CD4-positive, alpha-beta T cell treated with Interleukin-12 subunit alpha and Interleukin-12 subunit beta, for 1 hour (primary cell): Measurements from ENCODE around the gene CDH23.

Experiments
- DNase-seq: peaks from one replicate; pipeline ENCODE4 v3.0.0-alpha.2; 2020

CDH23 gene

GRCh38 chr10:71606257-71607081 is 209.7 kb downstream of the CDH23 start:
- DNase-seq, result no peak

DNA sequence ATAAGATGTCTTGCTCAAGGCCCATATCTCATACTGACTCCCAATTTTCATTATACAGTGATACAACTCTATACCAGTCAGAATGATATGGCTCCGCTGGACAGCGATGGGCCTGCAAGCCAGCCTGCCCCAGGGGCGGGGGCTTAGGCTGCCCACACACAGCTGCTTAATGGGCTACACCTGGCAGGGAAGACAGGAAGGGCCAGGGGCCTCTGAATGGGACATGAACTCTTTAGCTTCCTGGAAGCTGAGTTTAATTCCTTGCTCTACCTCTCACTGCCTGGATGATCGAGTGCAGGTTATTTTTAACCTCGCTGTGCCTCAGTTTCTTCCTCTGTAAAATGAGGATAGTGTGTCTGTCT is 210.3 kb downstream of the CDH23 start:
- no peak for DNase-seq

DNA sequence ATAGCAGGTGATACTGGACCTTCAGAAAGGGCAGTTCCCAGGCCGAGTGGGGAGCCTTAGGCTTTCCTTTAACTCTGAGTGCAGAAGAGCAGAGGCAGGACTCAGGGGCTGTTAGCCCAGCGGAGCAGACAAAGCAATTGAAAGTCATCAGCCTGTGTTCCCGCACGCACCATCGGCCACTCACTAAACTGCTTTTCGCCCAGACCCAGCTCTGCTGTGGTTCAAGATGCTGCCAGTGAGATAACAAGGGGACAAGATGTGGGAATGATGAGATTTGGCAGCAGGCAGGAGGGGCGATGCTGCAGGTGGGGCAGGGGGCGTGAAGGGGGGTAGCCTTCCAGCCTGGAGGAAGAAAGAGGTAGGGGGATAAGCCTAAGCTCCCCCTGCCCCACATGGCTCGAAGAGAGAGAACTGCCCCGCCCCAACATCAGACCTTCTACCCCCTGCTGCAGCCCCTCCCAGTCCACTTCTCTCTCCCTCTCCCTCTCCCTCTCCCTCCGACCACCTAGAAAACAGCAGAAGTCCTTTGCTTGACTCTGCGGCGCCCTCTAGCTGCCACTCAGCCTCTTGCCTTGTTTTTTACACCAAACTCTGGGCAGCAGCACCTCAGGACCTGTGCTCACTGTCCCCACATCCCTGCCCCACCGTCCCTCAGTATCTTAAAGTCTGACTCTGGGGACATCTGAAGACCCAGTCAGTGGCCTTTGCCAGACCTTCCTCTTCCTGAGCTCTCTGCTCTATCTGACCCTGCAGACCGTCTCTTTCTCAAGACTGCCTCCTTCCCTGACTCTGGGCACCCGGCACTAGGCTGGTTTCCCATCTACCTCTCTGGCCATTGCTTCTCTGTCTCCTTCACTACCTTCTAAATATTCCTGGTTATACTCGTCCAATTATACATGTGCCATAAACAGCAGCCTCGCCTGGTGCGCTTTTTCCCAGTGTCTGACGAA is 212.4 kb downstream of the CDH23 start:
- DNase-seq, result peak; percentile 51

DNA sequence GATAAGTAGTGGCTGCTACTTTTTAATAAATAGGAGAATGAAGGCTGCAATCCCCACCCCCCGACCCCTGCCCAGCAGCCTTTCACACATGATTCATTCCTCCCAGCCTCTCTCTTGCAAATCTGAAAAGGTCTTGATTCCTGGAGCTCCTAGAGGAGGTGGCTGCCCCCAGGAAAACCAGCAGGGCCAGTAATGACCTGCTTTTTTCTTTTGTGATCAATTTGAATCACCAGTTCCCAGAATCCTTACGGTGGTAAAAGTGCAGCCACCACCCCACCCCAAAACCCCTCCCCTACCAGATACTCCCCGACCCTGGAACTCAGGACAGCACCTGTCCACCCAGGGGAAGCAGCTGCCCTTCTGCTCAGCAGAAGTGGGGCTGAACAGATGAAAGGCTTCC is 213.9 kb downstream of the CDH23 start:
- DNase-seq, result no peak

GRCh38 chr10:71611131-71611530 is 214.4 kb downstream of the CDH23 start:
- DNase-seq, result no peak

DNA sequence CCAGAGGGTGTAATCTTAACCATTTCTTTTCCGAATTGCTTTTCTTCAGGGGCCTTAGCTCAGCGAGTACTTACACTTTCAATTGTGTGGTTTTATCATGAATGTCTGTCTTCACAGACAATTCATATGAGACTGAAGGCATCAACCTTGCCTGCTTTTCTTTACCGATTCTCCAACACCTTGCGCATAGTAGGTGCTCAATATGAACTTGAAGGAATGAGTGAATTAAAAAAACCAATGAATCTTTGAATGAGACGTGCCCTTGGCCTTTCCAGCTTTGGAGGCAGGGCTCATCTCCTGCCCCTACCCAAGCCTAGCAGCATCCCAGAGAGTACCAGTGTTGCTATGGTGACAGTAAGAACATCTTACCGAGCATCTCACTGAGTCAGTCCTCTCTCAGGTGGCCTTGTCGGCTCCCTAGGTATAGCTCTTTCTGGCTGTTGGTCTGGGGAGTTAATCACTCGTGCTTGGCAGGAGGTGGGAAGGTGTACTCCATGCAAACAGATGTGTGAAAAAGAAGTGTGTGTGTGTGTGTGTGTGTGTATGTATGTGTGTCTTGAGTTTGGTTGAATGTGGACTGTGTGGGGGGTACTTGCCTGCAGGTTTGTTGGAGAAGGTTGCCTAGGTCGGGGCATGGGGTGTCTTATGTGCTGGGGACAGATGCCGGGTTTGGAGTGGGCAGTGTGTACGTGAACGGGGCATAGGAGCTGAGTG is 215.1 kb downstream of the CDH23 start:
- DNase-seq, result no peak

GRCh38 chr10:71613261-71613777 is 216.6 kb downstream of the CDH23 start:
- DNase-seq, result no peak

DNA sequence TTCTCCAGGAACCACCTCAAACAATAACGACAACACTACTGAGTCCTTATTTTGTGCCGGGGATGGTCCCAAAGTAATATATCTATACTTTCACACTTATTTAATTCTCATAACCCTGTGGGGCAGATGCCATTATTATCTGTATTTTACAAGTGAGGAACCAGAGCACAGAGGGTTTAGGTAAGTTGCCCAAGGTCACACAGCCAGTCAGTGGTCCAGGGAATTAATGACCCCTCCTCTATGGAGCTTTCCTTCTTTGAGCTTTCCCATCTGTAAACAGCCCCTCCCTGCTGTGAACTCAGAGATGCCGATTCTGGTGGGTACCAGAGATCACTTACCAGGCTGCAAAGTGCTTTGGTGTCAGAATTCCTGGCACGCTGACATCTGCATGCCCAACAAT is 217.2 kb downstream of the CDH23 start:
- no peak for DNase-seq

GRCh38 chr10:71614946-71615345 is 218.2 kb downstream of the CDH23 start:
- no peak for DNase-seq

DNA sequence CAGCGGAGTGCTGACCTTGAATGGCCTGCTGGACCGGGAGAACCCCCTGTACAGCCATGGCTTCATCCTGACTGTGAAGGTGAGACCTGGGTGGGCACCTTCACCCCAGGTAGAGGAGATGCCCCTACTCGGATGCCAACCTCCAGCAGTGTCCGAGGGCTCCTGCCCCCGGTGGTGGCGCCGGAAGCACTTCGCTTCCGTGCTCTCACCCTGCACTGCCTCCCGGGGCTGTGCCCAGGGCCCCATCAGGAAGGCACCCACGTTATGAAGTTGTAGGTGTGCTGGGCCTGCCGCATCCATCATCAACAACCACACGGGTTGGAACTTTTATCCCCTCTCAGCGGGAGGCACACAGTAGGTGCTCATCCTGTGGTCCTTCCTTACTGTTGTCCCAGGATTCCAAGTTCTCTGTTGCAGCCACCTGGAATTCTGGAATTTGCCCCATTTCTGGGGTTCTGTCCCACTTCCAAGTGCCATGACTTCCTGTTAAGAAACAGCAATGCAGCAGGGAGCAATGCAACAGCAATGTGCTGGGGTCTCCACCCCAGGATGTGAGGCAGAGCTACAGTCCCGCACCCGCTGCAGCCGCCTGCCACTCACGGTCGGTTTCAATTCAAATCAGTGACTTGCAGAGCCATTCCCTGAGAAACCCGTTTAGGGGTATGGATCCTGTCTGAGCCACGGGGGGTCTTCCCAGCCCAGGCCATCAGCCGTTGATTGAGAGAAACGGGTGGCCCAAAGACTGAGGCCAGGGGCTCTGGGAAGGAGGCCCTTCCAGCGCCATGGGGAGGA is 219.0 kb downstream of the CDH23 start:
- no peak for DNase-seq

DNA sequence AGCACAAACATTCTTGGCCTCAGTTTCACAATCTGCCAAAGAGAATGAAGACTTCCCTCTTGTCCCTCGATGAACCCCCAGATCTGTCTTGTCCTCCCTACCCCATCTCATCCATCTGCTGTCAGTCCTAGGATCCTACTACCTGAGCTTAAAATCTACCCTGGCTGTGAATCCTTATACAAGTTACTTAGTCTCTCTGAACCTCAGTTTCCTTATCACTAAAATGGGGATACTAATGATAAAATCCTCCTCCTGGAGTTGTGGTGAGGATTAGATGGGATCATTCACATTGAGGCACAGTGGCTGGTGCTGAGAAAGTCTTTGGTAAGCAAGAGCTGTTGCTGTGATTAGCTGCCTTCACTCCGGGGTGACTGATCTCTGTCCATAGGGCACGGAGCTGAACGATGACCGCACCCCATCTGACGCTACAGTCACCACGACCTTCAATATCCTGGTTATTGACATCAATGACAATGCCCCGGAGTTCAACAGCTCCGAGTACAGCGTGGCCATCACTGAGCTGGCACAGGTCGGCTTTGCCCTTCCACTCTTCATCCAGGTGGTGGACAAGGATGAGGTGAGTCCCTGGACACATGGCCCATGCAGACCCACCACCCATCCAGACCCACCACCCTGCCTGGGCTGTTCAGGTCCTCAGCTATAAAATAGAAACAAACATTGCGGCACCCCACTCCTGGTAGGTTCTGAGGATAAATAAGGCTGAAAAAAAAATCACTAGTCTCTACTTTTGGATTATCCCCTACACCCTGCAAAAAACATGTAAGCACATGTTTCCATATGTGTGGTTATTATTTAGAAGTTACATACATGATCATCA is 220.3 kb downstream of the CDH23 start:
- DNase-seq, result no peak

DNA sequence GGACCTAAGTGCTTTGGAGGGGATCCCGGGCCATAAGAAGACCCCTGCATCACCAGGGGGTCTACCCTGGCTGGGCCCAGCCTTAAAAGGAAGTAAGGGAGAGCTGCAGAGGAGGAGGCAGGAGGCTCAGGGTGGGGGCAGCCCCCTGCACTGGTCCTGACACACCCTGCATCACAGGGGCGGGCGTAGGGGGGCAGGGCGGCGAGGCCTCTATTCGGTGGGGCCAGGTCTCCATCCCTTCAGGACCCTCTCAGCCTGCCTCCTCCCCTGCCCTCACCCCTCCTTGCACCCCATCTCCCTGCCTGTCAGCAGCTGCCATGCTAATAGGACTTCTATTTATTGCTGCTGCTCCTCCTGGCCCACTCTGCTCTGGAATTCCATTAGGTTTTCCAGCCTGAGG is 221.5 kb downstream of the CDH23 start:
- DNase-seq, result no peak

- no peak for DNase-seq
These were observed 221.9 kb downstream of the CDH23 start for GRCh38 chr10:71618598-71618997.

DNA sequence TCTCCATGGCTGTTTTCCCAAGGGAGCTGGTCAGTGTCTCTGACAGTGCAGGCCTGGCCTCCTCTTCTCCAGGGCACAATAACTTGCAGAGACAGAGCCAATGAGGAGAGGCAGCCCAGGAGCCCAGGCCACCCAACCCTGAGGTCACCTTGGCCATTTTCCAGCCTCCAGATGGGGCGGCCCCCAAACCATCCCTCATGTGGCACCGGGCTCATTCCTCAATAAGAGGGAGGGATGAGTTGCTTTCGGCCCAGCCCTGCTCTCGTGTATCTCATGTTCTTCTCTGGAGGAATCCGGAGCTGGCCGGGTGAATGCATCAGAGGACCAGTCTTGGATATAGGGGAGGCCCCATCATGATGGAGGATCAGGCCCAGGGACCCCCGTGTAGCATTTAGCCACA is 223.9 kb downstream of the CDH23 start:
- DNase-seq, result no peak

DNA sequence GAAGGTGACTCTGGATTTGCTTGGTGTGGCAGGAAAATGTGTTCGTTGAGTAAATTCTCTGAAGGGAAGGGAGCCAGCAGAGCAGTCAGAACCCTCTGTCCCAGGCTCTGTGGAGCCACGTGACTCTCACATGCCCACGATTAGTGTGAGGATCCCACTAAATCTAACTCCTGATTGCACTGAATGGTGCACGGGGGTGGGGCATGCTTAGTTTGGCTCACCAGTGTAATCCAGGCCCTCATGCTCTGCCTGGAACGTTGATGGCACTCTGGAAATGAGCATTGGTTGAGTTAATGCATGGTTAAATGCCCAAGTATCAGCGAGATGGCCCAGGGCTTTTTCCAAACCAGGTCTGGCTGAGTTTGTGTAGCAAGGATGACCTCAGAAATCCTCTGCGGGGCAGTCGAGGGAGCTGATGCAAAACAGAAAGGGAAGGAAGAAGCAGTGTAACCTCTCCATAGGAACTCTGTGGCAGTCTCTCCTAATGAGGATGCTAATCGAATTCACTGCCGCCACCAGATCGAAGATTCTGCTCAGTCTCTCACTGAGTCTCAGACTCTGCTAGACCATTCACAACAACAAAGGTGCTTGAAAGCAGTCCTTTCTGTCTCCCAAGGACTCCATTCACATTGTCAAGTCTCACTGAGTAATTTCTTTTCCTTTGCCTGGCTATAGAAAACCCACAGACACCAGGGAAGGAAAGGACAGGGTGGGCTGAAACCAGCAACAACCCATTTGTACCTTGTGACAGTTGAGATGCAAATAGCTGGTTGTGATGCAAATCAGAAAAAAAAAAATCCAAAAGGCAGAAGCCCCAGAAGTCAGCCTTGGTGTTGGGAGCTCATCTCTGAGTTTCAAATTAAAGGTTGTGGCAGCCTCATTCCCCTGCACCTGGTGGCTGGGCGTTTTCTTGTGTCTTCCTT is 224.8 kb downstream of the CDH23 start:
- DNase-seq, result no peak

DNA sequence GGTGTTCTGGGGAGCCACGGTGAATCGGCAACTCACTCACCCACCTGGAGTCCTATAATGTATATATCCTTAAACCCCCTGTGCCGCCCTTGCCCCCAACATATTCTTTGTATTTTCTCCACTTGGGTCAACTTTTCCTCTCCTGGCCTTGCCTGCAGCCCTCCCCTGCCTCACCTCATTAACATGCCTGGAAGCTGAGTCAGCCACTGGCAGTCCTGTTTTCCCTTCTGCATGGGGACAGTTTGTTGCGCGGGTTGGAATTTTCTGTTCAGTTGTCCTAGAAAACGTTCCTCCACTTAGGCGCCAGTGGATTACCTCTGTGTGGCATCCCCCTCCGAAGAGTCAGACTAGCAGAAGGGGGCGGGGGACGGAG is 225.4 kb downstream of the CDH23 start:
- DNase-seq, result no peak

- DNase-seq, result no peak
These were observed 225.9 kb downstream of the CDH23 start for GRCh38 chr10:71622616-71623015.

- DNase-seq, result peak; percentile 6
These were observed 226.6 kb downstream of the CDH23 start for GRCh38 chr10:71623098-71623985.

DNA sequence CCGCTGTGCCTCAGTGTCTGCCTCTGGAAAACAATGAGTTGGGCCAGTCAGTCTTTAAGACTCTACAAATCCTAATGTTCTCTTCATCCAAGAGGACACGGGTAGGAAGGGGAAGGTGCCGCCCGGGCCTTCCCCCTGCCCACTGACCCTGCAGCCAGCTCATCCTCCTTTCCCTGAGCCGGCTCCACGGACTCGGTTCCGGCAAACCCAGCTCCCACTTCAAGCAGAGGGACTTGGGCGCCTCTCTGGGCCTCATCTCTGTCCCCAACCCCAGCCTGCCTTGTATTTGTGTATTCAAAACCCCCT is 227.2 kb downstream of the CDH23 start:
- DNase-seq, result no peak
